WERI-Rb-1 (cell line): ENCODE measurements around the gene PCGF3.
"Not testable (repeated sequence)": the region's sequence is repeated elsewhere in the genome, so short reads cannot be mapped to it uniquely, and the experiment has no call there.

Experiments used
- DNase-seq: peaks from one replicate; pipeline ENCODE4 v3.0.0-alpha.2; 2020
- H3K27ac ChIP-seq: fragments of 250-450 bp; sonication (Bioruptor Pico); 2 replicates; pipeline ENCODE4 v1.5.1; 2020; ENCODE audit warnings: mild to moderate bottlenecking, moderate library complexity
- H3K27me3 ChIP-seq: fragments of 250-450 bp; sonication (Bioruptor Pico); 2 replicates; pipeline ENCODE4 v1.5.1; 2021; ENCODE audit warnings: mild to moderate bottlenecking, low read depth, moderate library complexity; ENCODE audit not compliant: insufficient read depth, severe bottlenecking
- H3K36me3 ChIP-seq: fragments of 250-450 bp; sonication (Bioruptor Pico); 2 replicates; pipeline ENCODE4 v1.5.1; 2020; ENCODE audit warnings: mild to moderate bottlenecking, moderate library complexity
- H3K4me3 ChIP-seq: 2 replicates; pipeline ENCODE4 v1.5.1; 2011; ENCODE audit warnings: low read depth, mild to moderate bottlenecking, control low read depth, low read length
- H3K9me3 ChIP-seq: fragments of 250-450 bp; sonication (Bioruptor Pico); 2 replicates; pipeline ENCODE4 v1.5.1; 2021; ENCODE audit warnings: mild to moderate bottlenecking, moderate library complexity; ENCODE audit not compliant: severe bottlenecking
- TF ChIP-seq, protein P1 (sequence below): IDR thresholded peaks from 2 replicates; pipeline ENCODE4 v1.5.1; 2011; ENCODE audit warnings: low read depth, mild to moderate bottlenecking, control low read depth, inconsistent platforms, low read length

The PCGF3 gene

GRCh38 chr4:779555-779954 lies 73.9 kb downstream of the PCGF3 start:
- H3K9me3 ChIP-seq, result no peaks in the 10 kb centered on the region
- H3K4me3 ChIP-seq, result no peak overlapping the region
- peak overlapping the region; percentile 11; the same call in 1 of the 2 replicates for H3K27ac ChIP-seq
- no peak for DNase-seq
- peaks cover 66% of the 10 kb centered on the region for H3K36me3 ChIP-seq
- no peaks in the 10 kb centered on the region for H3K27me3 ChIP-seq
- TF ChIP-seq, protein P1, sequence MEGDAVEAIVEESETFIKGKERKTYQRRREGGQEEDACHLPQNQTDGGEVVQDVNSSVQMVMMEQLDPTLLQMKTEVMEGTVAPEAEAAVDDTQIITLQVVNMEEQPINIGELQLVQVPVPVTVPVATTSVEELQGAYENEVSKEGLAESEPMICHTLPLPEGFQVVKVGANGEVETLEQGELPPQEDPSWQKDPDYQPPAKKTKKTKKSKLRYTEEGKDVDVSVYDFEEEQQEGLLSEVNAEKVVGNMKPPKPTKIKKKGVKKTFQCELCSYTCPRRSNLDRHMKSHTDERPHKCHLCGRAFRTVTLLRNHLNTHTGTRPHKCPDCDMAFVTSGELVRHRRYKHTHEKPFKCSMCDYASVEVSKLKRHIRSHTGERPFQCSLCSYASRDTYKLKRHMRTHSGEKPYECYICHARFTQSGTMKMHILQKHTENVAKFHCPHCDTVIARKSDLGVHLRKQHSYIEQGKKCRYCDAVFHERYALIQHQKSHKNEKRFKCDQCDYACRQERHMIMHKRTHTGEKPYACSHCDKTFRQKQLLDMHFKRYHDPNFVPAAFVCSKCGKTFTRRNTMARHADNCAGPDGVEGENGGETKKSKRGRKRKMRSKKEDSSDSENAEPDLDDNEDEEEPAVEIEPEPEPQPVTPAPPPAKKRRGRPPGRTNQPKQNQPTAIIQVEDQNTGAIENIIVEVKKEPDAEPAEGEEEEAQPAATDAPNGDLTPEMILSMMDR, result no peak

DNA sequence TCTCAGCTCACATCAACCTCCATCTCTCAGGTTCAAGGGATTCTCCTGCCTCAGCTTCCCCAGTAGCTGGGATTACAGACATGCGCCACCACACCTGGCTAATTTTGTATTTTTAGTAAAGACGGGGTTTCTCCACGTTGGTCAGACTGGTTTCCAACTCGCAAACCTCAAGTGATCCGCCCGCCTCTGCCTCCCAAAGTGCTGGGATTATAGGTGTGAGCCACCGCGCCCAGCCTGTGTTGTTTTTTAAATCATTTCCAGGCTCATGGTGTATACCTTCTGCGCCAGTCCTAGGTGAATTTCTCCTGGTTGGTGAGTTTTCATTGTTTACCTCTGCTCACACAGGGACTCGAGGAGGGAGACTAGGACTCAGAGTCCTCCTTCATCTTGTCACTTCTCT lies 74.6 kb downstream of the PCGF3 start:
- not testable (repeated sequence) for H3K27me3 ChIP-seq, H3K9me3 ChIP-seq, DNase-seq
- Histone ChIP-seq H3K4me3 (peak overlapping the region; percentile 96), H3K36me3 (peaks cover 68% of the 10 kb centered on the region), H3K27ac (peak overlapping the region; percentile 98)

DNA sequence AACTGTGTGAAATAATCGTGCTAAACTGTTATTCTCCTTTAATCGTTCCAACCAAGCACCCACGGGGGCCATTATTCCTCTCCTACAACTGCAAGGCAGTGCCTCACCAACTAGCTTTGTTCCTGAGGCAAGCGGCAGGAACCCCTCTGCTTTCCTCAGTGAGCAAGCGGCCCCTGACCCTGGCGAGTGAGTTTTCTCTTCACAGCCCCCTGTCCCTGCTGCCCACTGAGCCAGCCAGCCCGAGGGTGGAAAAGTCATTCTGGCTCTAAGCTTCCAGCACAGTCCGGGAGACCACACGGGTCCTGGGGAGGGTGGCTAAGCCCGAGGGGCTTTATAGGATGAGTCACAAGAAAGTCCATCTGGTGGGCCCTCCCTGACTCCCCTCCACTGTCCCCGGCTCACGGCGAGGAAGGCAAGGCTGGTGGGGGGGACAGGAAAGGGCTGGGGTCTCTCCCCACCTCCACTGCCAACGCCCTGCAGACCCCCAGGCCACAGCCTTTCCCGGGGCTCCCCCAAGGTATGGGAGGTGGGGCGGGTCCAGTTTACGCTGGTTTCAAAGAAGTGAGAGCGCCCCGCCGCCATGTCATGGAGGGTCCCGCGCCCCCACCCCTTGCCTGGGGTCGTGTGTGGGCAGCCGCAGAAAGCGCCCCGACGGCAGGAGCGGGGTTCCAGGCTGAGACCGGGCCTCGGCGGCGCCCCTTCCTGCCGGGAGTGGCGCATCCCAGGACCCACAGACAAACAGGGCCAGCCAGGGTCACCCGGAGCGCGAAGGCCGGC lies 75.3 kb downstream of the PCGF3 start:
- DNase-seq, result peak; percentile 43
- peaks cover 64% of the 10 kb centered on the region for H3K36me3 ChIP-seq
- TF ChIP-seq, protein P1, result no peak
- peak overlapping the region; percentile 96 for H3K4me3 ChIP-seq
- no peaks in the 10 kb centered on the region for H3K9me3 ChIP-seq
- no peaks in the 10 kb centered on the region for H3K27me3 ChIP-seq
- H3K27ac ChIP-seq, result peak overlapping the region; percentile 98

- Histone ChIP-seq H3K36me3 (peaks cover 60% of the 10 kb centered on the region), H3K4me3 (peak overlapping the region; percentile 96), H3K27ac (peak overlapping the region; percentile 98), H3K27me3 (no peaks in the 10 kb centered on the region), H3K9me3 (no peaks in the 10 kb centered on the region)
- TF ChIP-seq, protein P1, result no peak
- peak; percentile 100 for DNase-seq
These were observed 76.0 kb downstream of the PCGF3 start for GRCh38 chr4:781493-782216.

- TF ChIP-seq, protein P1, result no peak
- no peak for DNase-seq
- Histone ChIP-seq H3K9me3 (no peaks in the 10 kb centered on the region), H3K27me3 (no peaks in the 10 kb centered on the region), H3K36me3 (peaks cover 53% of the 10 kb centered on the region), H3K27ac (no peak overlapping the region), H3K4me3 (no peak overlapping the region)
These were observed 79.0 kb downstream of the PCGF3 start for GRCh38 chr4:784401-785331.
